CD14-positive monocyte (primary cell): ENCODE data around the gene FOXO4. TPM values are rescaled to one million over a fixed set of nuclear protein-coding genes. Genes with fewer than 3 reads are reported as not detected.

Experiments used
- DNase-seq, 3 donors: peaks; one replicate each; pipeline ENCODE4 v3.0.0-alpha.2; 2011 to 2022
- H2AFZ ChIP-seq: 2 replicates; pipeline ENCODE4 v1.6.0; 2012; ENCODE audit warnings: mild to moderate bottlenecking, low read depth, low read length, inconsistent platforms; ENCODE audit not compliant: insufficient read depth, poor library complexity, severe bottlenecking
- H3K27ac ChIP-seq, 2 donors: 1 replicate in 1 of 2; 2 replicates in 1 of 2; pipeline ENCODE4 v1.5.1; 2012 to 2013; ENCODE audit warnings: low read length in 2 of 2, control low read depth in 1 of 2, inconsistent platforms in 1 of 2, low read depth in 1 of 2, mild to moderate bottlenecking in 1 of 2
- H3K27me3 ChIP-seq, 2 donors: one replicate each; pipeline versions ENCODE4 v1.6.0 to v1.6.1; 2011 to 2013; ENCODE audit warnings: low read length in 2 of 2; ENCODE audit not compliant: control insufficient read depth in 2 of 2, insufficient read depth in 2 of 2
- H3K36me3 ChIP-seq, 2 donors: replicated peaks in 1 of 2; 1 replicate in 1 of 2; 2 replicates in 1 of 2; pipeline versions ENCODE4 v1.5.1 to v1.6.1; 2012 to 2013; ENCODE audit warnings: low read length in 2 of 2, control low read depth in 1 of 2, inconsistent platforms in 1 of 2, mild to moderate bottlenecking in 1 of 2; ENCODE audit not compliant: insufficient read depth in 2 of 2, control insufficient read depth in 1 of 2
- H3K4me1 ChIP-seq, 2 donors: 1 replicate in 1 of 2; 2 replicates in 1 of 2; pipeline versions ENCODE4 v1.5.1 to v1.6.1; 2012 to 2013; ENCODE audit warnings: low read length in 2 of 2, control low read depth in 1 of 2, inconsistent platforms in 1 of 2, mild to moderate bottlenecking in 1 of 2, moderate library complexity in 1 of 2; ENCODE audit not compliant: insufficient read depth in 2 of 2, control insufficient read depth in 1 of 2
- H3K4me2 ChIP-seq: replicated peaks from 2 replicates; pipeline ENCODE3; 2012; ENCODE audit warnings: low read length, moderate library complexity, mild to moderate bottlenecking; ENCODE audit not compliant: poor library complexity, severe bottlenecking; ENCODE audit errors: extremely low read depth
- H3K4me3 ChIP-seq, 3 experiments: fragments of 200-600 bp in 1 of 3; sonication (generic) in 1 of 3; replicated peaks in 1 of 3; 1 replicate in 2 of 3; 2 replicates in 1 of 3; pipeline ENCODE4 v1.5.1; 2011 to 2013; ENCODE audit warnings: low read length in 3 of 3, mild to moderate bottlenecking in 3 of 3, control low read depth in 2 of 3, low read depth in 2 of 3, inconsistent platforms in 1 of 3, moderate library complexity in 1 of 3
- H3K79me2 ChIP-seq: 2 replicates; pipeline ENCODE4 v1.6.0; 2012; ENCODE audit warnings: mild to moderate bottlenecking, control low read depth, inconsistent platforms, low read length, moderate library complexity; ENCODE audit not compliant: insufficient read depth
- H3K9ac ChIP-seq: 2 replicates; pipeline ENCODE4 v1.6.0; 2017; ENCODE audit warnings: low read length, mild to moderate bottlenecking; ENCODE audit not compliant: insufficient read depth, poor library complexity, severe bottlenecking
- H3K9me3 ChIP-seq, 2 donors: replicated peaks in 1 of 2; 1 replicate in 1 of 2; 2 replicates in 1 of 2; pipeline versions ENCODE4 v1.5.1 to v1.6.1; 2012 to 2013; ENCODE audit warnings: low read length in 2 of 2, control low read depth in 1 of 2; ENCODE audit not compliant: control insufficient read depth in 1 of 2, insufficient read depth in 1 of 2
- H4K20me1 ChIP-seq: 2 replicates; pipeline ENCODE4 v1.6.0; 2012; ENCODE audit warnings: mild to moderate bottlenecking, low read length, control low read depth, moderate library complexity; ENCODE audit not compliant: insufficient read depth
- H3K27ac Mint-ChIP-seq, 7 donors: one replicate each; pipeline ENCODE4 v1.8.0; 2020; ENCODE audit warnings: mild to moderate bottlenecking in 7 of 7, mixed read lengths in 7 of 7, moderate library complexity in 6 of 7, inconsistent platforms in 2 of 7
- H3K27me3 Mint-ChIP-seq, 3 donors: one replicate each; pipeline ENCODE4 v1.8.0; 2021 to 2022; ENCODE audit warnings: low read depth in 3 of 3, mild to moderate bottlenecking in 3 of 3, mixed read lengths in 3 of 3, moderate library complexity in 3 of 3, inconsistent platforms in 1 of 3
- H3K36me3 Mint-ChIP-seq, 2 donors: one replicate each; pipeline ENCODE4 v1.8.0; 2020; ENCODE audit warnings: mixed read lengths in 2 of 2, inconsistent platforms in 1 of 2, mild to moderate bottlenecking in 1 of 2
- H3K4me1 Mint-ChIP-seq: one replicate; pipeline ENCODE4 v1.8.0; 2020; ENCODE audit warnings: mild to moderate bottlenecking, mixed read lengths
- H3K4me3 Mint-ChIP-seq, 2 donors: one replicate each; pipeline ENCODE4 v1.8.0; 2020; ENCODE audit warnings: mild to moderate bottlenecking in 2 of 2, mixed read lengths in 2 of 2, moderate library complexity in 1 of 2
- H3K9me3 Mint-ChIP-seq, 7 donors: one replicate each; pipeline ENCODE4 v1.8.0; 2020 to 2022; ENCODE audit warnings: mixed read lengths in 7 of 7, mild to moderate bottlenecking in 6 of 7, moderate library complexity in 6 of 7, inconsistent platforms in 2 of 7
- CTCF ChIP-seq: fragments of 200-600 bp; IDR thresholded peaks from one replicate; pipeline ENCODE4 v1.8.0; 2022; ENCODE audit warnings: antibody characterized with exemption, mild to moderate bottlenecking
- WGBS: methylation state at CpG from one replicate; pipeline ENCODE4 v1.1.5; 2013; ENCODE audit warnings: missing lambda C conversion rate; ENCODE audit not compliant: insufficient coverage; 5-methylcytosine and 5-hydroxymethylcytosine counted together
- intact Hi-C, 2 donors: fragments of 100-400 bp; cut with micrococcal nuclease; formaldehyde crosslinking; loops; one replicate each; pipeline versions ENCODE4 v1.15.0 to v1.15.1; 2023
- polyA plus RNA-seq, 3 donors: library from polyadenylated mRNA; depleted of rRNA in 1 of 3; unstranded in 2 of 3; stranded (reverse) in 1 of 3; fragments of 300-500 nt in 2 of 3; fragments of >200 nt in 1 of 3; fragmentation: Illumina TruSeq in 2 of 3; gene quantifications; 1 replicate in 2 of 3; 2 replicates in 1 of 3; pipeline ENCODE4 v1.2.3, GENCODE V29; 2012 to 2021

The FOXO4 gene
- polyA plus RNA-seq, 3 donors, result 1.4 to 9.2 (median 1.5) TPM

DNA sequence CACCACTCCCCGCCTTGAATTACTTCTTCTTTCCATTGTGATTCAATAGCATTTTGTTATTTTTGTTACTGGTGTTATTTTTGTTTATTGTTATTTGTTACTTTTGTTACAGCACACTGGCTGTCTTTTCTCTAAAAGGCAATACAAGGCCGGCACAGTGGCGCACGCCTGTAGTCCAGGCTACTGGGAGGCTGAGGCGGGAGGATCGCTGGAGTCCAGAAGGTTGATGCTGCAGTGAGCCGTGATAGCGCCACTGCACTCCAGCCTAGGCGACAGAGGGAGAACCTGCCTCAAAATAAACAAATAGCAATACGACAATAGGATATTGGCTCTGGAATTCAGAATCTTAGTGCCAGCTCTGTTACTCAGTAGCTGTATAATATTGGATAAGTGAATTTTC, 21.7 kb downstream of the FOXO4 start:
- TF ChIP-seq CTCF, result no peak
- intact Hi-C loops, result loop anchor here in 1 of 2 donors (5.0 kb wide), 1 partner anchor 65 kb away; no protein-coding TSS in a partner anchor
- Mint-ChIP-seq H3K27ac (no peak overlapping the region), H3K36me3 (peaks cover 14 to 17% of the 10 kb centered on the region in 2 donors), H3K4me3 (no peak overlapping the region), H3K27me3 (peaks cover 0 to 4% (median 0%) of the 10 kb centered on the region in 3 donors), H3K9me3 (peaks cover 0 to 5% (median 2%) of the 10 kb centered on the region in 7 donors), H3K4me1 (peaks cover 18% of the 10 kb centered on the region)
- Histone ChIP-seq H3K79me2 (peaks cover 5% of the 10 kb centered on the region), H3K4me3 (no peak overlapping the region), H3K9ac (no peak overlapping the region), H4K20me1 (no peaks in the 10 kb centered on the region), H3K4me1 (peaks cover 24% of the 10 kb centered on the region in 2 donors), H3K4me2 (no peak overlapping the region), H3K9me3 (no peaks in the 10 kb centered on the region), H3K36me3 (peaks cover 16 to 25% of the 10 kb centered on the region in 2 donors), H2AFZ (peak overlapping the region; percentile 76), H3K27me3 (no peaks in the 10 kb centered on the region), H3K27ac (no peak overlapping the region)
- no peak for DNase-seq
- 100% methylated on average over 2 of the region's 10 CpGs for WGBS

DNA sequence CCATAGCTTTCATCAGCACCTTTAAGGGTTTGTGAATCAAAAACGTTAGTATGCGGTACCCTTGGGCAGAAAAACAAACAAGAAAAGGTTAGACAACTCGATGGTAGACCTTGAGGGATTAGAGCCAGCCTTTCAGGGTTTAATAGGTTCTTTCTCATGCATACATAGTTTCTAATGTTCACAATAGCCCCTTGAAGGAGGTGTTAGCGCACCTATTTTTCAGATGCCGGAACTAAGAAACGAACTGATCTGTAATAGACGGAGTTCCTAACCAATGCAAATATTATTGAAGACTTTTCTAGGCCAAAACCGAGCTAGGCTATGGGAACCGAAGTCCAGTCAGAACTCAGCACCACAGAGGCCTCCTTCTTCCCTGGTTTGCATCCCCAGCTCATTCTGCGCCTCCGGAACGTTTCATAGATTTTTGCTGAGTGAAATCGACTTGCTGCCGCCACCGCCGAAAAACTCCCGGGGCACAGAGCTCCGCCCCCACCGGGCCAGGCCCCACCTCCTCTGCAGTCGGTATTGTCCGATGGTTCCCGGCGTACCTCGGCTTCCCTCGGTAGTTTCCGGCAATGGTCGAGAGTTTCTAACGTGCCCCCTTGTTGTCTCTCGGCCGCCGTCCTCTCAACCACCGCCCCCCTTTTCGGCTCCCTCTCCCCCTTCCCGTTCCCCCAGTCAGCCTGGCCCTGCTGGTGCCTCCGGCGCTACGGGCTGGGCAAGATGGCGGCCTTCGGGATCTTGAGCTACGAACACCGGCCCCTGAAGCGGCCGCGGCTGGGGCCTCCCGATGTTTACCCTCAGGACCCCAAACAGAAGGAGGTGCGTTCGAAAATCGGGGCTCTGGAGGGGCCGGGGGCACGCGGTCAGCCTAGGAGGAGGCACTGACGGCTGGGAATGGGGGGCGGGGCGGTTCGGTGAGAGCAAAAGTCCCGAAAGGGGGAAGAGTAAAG, 22.7 kb downstream of the FOXO4 start, which contains the start of gene MED12:
TSS of gene MED12 (plus strand) at position 565 of the 953 bp plus-strand sequence. CDS start at position 724, 159 bp downstream.
- no peaks in the 10 kb centered on the region for H3K27me3 ChIP-seq
- H3K9ac ChIP-seq, result peak within 1 kb of the TSS; percentile 90
- no peaks in the 10 kb centered on the region for H3K9me3 ChIP-seq
- TF ChIP-seq CTCF, result no peak
- Mint-ChIP-seq H3K36me3 (peaks cover 23 to 27% of the 10 kb centered on the region in 2 donors), H3K27me3 (peaks cover 0 to 4% (median 0%) of the 10 kb centered on the region in 3 donors), H3K4me3 (peak within 1 kb of the TSS; percentile 79 to 86), H3K27ac (peak within 1 kb of the TSS; percentile 75 to 96 (median 89)), H3K4me1 (peaks cover 14% of the 10 kb centered on the region), H3K9me3 (peaks cover 0 to 5% (median 2%) of the 10 kb centered on the region in 7 donors)
- H3K36me3 ChIP-seq, result peaks cover 25 to 35% of the 10 kb centered on the region in 2 donors
- 0% methylated on average over 24 of the region's 56 CpGs for WGBS
- H3K4me3 ChIP-seq, result peak within 1 kb of the TSS; percentile 81 to 89 (median 86)
- intact Hi-C loops, result loop anchor here in 1 of 2 donors (2.0 to 5.0 kb wide), 2 partner anchors 16 to 64 kb away; no protein-coding TSS in a partner anchor
- H3K4me1 ChIP-seq, result peaks cover 18 to 19% of the 10 kb centered on the region in 2 donors
- DNase-seq, result peak; percentile 48 to 65 (median 56)
- H2AFZ ChIP-seq, result peak within 1 kb of the TSS; percentile 76
- peak within 1 kb of the TSS; percentile 68 for H3K4me2 ChIP-seq
- peak within 1 kb of the TSS; percentile 79 to 86 for H3K27ac ChIP-seq
- no peaks in the 10 kb centered on the region for H4K20me1 ChIP-seq
- peaks cover 5% of the 10 kb centered on the region for H3K79me2 ChIP-seq
